Natural killer cell (primary cell): ENCODE results near the gene PRKAR1B. TPM values are rescaled to one million over a fixed set of nuclear protein-coding genes. Genes with fewer than 3 reads are reported as not detected.
"Not testable (repeated sequence)": the region's sequence is repeated elsewhere in the genome, so short reads cannot be mapped to it uniquely, and the experiment has no call there.

Experiments used
- ATAC-seq, 3 donors: fragments of 150-1000 bp in 2 of 3; fragments of 200-7000 bp in 1 of 3; cut with Tn5 transposase; 1 replicate in 1 of 3; 2 replicates in 2 of 3; pipeline ENCODE4 v1.10.0; 2021; ENCODE audit warnings: mild to moderate bottlenecking in 2 of 3, moderate library complexity in 2 of 3
- DNase-seq, 2 donors: peaks; one replicate each; pipeline versions ENCODE4 v3.0.0 to v3.0.0-alpha.2; 2013 to 2021; ENCODE audit warnings: mixed read lengths in 1 of 2
- H3K27ac ChIP-seq: one replicate; pipeline ENCODE4 v1.5.1; 2013; ENCODE audit warnings: mild to moderate bottlenecking, low read length
- H3K27me3 ChIP-seq: one replicate; pipeline ENCODE4 v1.6.1; 2013; ENCODE audit warnings: low read length; ENCODE audit not compliant: control insufficient read depth, insufficient read depth
- H3K36me3 ChIP-seq: one replicate; pipeline ENCODE4 v1.6.1; 2013; ENCODE audit warnings: low read length; ENCODE audit not compliant: control insufficient read depth, insufficient read depth
- H3K4me1 ChIP-seq: one replicate; pipeline ENCODE4 v1.6.1; 2013; ENCODE audit warnings: low read length; ENCODE audit not compliant: control insufficient read depth, insufficient read depth
- H3K4me3 ChIP-seq: one replicate; pipeline ENCODE4 v1.5.1; 2013; ENCODE audit warnings: low read length
- H3K9me3 ChIP-seq: one replicate; pipeline ENCODE4 v1.6.1; 2013; ENCODE audit warnings: low read length; ENCODE audit not compliant: control insufficient read depth, insufficient read depth
- H3K27ac Mint-ChIP-seq, 2 donors: one replicate each; pipeline ENCODE4 v1.8.0; 2022; ENCODE audit warnings: mild to moderate bottlenecking in 2 of 2, mixed read lengths in 2 of 2, moderate library complexity in 1 of 2
- H3K27me3 Mint-ChIP-seq, 2 donors: one replicate each; pipeline ENCODE4 v1.8.0; 2022; ENCODE audit warnings: low read depth in 2 of 2, mixed read lengths in 2 of 2
- H3K36me3 Mint-ChIP-seq: one replicate; pipeline ENCODE4 v1.8.0; 2022; ENCODE audit warnings: mixed read lengths
- H3K4me1 Mint-ChIP-seq, 2 donors: one replicate each; pipeline ENCODE4 v1.8.0; 2022; ENCODE audit warnings: mixed read lengths in 2 of 2
- H3K4me3 Mint-ChIP-seq: one replicate; pipeline ENCODE4 v1.8.0; 2022; ENCODE audit warnings: mild to moderate bottlenecking, moderate library complexity, mixed read lengths
- H3K9me3 Mint-ChIP-seq, 2 donors: one replicate each; pipeline ENCODE4 v1.8.0; 2022; ENCODE audit warnings: mixed read lengths in 2 of 2
- WGBS: methylation state at CpG from one replicate; pipeline ENCODE4 v1.1.7; 2013; ENCODE audit warnings: missing lambda C conversion rate; ENCODE audit not compliant: insufficient coverage; 5-methylcytosine and 5-hydroxymethylcytosine counted together
- intact Hi-C: fragments of 100-400 bp; cut with micrococcal nuclease; formaldehyde crosslinking; loops from one replicate; pipeline ENCODE4 v1.14.2; 2022
- total RNA-seq, 4 donors: library from RNA; stranded (reverse); fragments of 120-200 nt in 1 of 4; gene quantifications; one replicate each; pipeline versions ENCODE4 v1.2.3 to v1.2.4, GENCODE V29; 2013 to 2022
- TF ChIP-seq, protein P1 (sequence below): fragments of 200-600 bp; IDR thresholded peaks from one replicate; pipeline ENCODE4 v1.8.0; 2022; ENCODE audit warnings: antibody characterized with exemption

PRKAR1B gene
- total RNA-seq, 3 donors from 2014 or later (not counting 1 experiment from before 2014, with no cell fraction given): 2.4 to 3.8 (median 3.0) TPM

DNA sequence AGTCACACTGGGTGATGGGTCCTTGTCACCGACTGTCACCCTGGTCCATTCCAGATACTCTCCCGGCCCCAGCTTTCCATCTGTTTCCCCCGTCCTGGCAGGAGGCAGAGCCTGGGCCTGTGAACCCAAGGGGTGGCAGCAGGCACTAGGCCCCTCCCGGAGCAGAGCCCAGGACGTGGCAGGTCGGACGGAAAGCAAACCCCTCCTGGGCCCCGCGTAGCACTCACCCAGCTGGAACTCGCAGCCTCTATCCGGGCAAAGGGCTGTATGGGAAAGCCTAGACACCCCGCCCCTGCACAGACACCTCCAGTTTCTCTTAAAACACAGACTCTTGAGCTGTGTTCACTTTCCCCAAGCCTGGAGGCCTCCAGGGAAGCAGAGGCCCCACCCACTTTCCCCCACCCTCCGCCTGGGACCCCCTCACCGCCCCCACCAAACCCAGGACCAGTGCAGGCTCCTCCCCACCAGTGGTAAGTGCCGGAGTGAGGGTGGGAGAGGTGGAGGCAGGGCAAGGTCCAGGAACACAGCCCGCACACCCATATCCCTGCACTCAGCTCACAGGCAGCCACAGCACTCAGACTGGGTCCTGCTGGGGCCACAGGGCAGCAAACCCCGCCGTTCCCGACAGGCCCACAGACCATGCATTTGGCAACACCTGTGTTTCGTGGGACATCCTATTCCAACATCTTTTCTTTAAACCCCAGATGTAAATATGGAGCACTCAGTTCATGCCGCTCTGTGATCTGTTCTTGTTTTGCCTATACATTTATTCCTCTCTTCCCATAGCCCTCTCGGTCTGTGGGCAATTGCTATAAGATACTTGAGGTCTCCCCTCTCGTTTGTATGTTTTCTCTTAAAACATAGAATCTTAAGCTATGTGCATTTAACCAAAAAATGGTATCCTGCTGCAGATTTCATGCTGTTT is 109.2 kb downstream of the PRKAR1B start:
- intact Hi-C loops: loop anchor here (1.0 to 2.0 kb wide), 2 partner anchors 8 to 13 kb away; no protein-coding TSS in a partner anchor
- H3K27me3 Mint-ChIP-seq: no peaks in the 10 kb centered on the region
- Histone ChIP-seq H3K36me3 (no peaks in the 10 kb centered on the region), H3K4me3 (no peak overlapping the region), H3K27me3 (no peaks in the 10 kb centered on the region), H3K27ac (peak overlapping the region; percentile 81), H3K4me1 (peaks cover 42% of the 10 kb centered on the region), H3K9me3 (peaks cover 10% of the 10 kb centered on the region)
- peak overlapping the region; percentile 85 for H3K4me3 Mint-ChIP-seq
- 77% methylated on average over 20 of the region's 23 CpGs for WGBS
- H3K36me3 Mint-ChIP-seq: peaks cover 14% of the 10 kb centered on the region
- H3K27ac Mint-ChIP-seq: peak overlapping the region; percentile 87 to 92
- DNase-seq: peak in 1 of 2 donors; percentile 56
- peaks cover 4 to 9% of the 10 kb centered on the region in 2 donors for H3K9me3 Mint-ChIP-seq
- H3K4me1 Mint-ChIP-seq: peaks cover 21 to 43% of the 10 kb centered on the region in 2 donors
- TF ChIP-seq, protein P1, sequence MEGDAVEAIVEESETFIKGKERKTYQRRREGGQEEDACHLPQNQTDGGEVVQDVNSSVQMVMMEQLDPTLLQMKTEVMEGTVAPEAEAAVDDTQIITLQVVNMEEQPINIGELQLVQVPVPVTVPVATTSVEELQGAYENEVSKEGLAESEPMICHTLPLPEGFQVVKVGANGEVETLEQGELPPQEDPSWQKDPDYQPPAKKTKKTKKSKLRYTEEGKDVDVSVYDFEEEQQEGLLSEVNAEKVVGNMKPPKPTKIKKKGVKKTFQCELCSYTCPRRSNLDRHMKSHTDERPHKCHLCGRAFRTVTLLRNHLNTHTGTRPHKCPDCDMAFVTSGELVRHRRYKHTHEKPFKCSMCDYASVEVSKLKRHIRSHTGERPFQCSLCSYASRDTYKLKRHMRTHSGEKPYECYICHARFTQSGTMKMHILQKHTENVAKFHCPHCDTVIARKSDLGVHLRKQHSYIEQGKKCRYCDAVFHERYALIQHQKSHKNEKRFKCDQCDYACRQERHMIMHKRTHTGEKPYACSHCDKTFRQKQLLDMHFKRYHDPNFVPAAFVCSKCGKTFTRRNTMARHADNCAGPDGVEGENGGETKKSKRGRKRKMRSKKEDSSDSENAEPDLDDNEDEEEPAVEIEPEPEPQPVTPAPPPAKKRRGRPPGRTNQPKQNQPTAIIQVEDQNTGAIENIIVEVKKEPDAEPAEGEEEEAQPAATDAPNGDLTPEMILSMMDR: no peak
- ATAC-seq: peak in 2 of 3 donors; percentile 22 to 28

DNA sequence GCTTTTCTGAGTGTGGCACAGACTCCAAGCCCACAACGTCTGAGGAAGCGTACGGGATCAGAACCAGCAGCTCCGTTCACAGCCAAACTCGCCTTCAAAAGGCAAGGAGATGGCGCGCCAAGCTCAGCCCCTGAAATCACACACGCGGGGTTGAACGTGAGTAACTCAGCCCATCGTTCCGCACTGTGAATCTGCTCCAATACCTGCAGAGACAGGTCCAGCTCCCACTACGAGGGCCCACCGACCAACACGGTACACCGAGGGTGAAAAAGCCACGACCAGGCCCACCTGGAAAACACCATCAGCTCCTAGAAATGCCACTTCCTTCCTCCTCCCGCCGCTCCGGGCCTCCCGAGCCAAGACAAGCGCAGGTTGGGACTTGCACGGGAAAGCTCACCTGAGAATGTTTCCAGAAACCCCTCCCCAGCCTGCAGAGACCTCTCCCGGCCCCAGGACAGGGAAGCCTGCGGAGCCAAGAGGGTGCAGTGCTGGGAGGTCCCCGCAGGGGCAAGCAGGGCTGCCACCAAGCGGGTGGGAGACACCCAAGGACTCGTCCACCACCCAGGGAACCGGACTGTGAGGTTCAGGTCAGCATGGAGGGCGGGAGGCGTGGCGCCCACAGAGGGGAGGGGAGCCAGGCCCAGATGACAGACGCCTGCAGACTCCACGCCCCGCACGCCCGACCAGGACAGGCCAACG is 113.5 kb downstream of the PRKAR1B start:
- intact Hi-C loops: no loop called here
- Histone ChIP-seq H3K9me3 (no peaks in the 10 kb centered on the region), H3K36me3 (no peaks in the 10 kb centered on the region), H3K27ac (no peak overlapping the region), H3K4me3 (no peak overlapping the region), H3K27me3 (no peaks in the 10 kb centered on the region), H3K4me1 (peaks cover 59% of the 10 kb centered on the region)
- ATAC-seq (no peak), DNase-seq (no peak)
- Mint-ChIP-seq H3K4me1 (peaks cover 24 to 55% of the 10 kb centered on the region in 2 donors), H3K36me3 (no peaks in the 10 kb centered on the region), H3K4me3 (no peak overlapping the region), H3K27ac (no peak overlapping the region), H3K9me3 (peaks cover 0 to 7% of the 10 kb centered on the region in 2 donors), H3K27me3 (peaks cover 0 to 5% of the 10 kb centered on the region in 2 donors)
- 82% methylated on average over 38 of the region's 38 CpGs for WGBS
- TF ChIP-seq, protein P1: no peak

DNA sequence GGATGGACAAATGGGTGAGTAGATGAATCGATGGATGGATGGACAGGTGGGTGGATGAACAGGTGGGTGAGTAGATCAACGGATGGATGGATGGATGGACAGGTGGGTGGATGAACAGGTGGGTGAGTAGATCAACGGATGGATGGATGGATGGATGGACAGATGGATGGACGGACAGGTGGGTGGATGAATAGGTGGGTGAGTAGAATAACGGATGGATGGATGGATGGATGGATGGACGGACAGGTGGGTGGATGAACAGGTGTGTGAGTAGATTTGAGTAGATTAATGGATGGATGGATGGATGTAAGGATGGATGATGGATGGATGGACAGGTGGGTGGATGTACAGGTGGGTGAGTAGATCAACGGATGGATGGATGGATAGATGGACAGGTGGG is 115.2 kb downstream of the PRKAR1B start:
- intact Hi-C loops, H3K27me3 Mint-ChIP-seq, H3K36me3 ChIP-seq, H3K9me3 Mint-ChIP-seq, H3K9me3 ChIP-seq, H3K27me3 ChIP-seq, H3K27ac ChIP-seq, H3K4me3 ChIP-seq, H3K36me3 Mint-ChIP-seq, DNase-seq, ATAC-seq: not testable (repeated sequence)
- peaks cover 17 to 40% of the 10 kb centered on the region in 2 donors for H3K4me1 Mint-ChIP-seq
- H3K4me1 ChIP-seq: peaks cover 47% of the 10 kb centered on the region
- H3K4me3 Mint-ChIP-seq: peak overlapping the region; percentile 51
- WGBS: 98% methylated on average over 7 of the region's 7 CpGs
- H3K27ac Mint-ChIP-seq: peak overlapping the region; percentile 52 to 93

DNA sequence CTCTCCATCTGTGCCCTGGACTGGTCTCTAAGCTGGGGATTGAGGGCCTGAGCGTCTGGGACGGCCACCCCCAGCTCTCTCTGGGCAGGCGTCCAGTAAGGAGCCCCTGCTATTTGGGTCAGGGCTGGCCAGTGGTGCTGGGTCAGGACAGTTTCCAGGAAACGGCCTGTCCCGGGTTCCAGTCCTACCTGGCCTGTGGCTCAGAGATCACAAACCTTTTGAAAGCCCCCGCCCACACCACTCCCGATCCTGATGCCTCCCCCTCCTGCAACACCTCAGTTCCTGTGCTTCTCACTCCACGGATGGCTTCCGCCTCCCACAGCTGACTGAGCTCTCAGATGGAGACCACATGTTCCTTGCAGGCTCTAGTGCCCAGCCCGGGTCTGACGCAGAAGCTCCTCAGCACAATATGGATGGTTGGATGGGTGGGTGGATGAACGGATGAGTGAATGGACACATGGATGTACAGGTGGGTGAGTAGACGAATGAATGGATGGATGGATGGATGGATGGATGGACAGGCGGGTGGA is 115.7 kb downstream of the PRKAR1B start:
- Histone ChIP-seq H3K9me3 (no peaks in the 10 kb centered on the region), H3K4me1 (peaks cover 42% of the 10 kb centered on the region), H3K4me3 (no peak overlapping the region), H3K27me3 (no peaks in the 10 kb centered on the region), H3K36me3 (no peaks in the 10 kb centered on the region), H3K27ac (peak overlapping the region; percentile 72)
- intact Hi-C loops: no loop called here
- Mint-ChIP-seq H3K4me1 (peaks cover 17 to 40% of the 10 kb centered on the region in 2 donors), H3K9me3 (peaks cover 0 to 7% of the 10 kb centered on the region in 2 donors), H3K27me3 (peaks cover 0 to 5% of the 10 kb centered on the region in 2 donors), H3K27ac (peak overlapping the region; percentile 89 to 93), H3K4me3 (no peak overlapping the region), H3K36me3 (no peaks in the 10 kb centered on the region)
- TF ChIP-seq, protein P1: no peak
- 83% methylated on average over 14 of the region's 14 CpGs for WGBS
- ATAC-seq (no peak), DNase-seq (no peak)
